Measurements from ENCODE around the gene SMARCD2. TPM values are rescaled to one million over a fixed set of nuclear protein-coding genes. Genes with fewer than 3 reads are reported as not detected.

SMARCD2 gene
- polyA plus RNA-seq, 1 donor from 2014 or later = 33.2 TPM

GRCh38 chr17:63804328-63804727, 38.2 kb downstream of the SMARCD2 start:
- Histone ChIP-seq H2AFZ (ENCODE audit: low read depth, low read length) (no peak overlapping the region), H3K9me3 (ENCODE audit: low read length) (no peaks in the 10 kb centered on the region), H3K4me3 (ENCODE audit: low read length) (no peak overlapping the region), H3F3A (ENCODE audit: insufficient read depth, low read length, poor library complexity, severe bottlenecking) (no peaks in the 10 kb centered on the region), H3K4me2 (ENCODE audit: low read length) (no peak overlapping the region), H3K27ac (ENCODE audit: low read length) (no peak overlapping the region), H3K79me2 (replicated peaks; ENCODE audit: insufficient read depth, low read length) (no peaks in the 10 kb centered on the region), H3K27me3 (ENCODE audit: insufficient read depth, low read depth, low read length) (no peaks in the 10 kb centered on the region), H3K9me2 (ENCODE audit: insufficient read depth, low read length) (no peaks in the 10 kb centered on the region), H3K9ac (ENCODE audit: low read length) (no peak overlapping the region), H4K20me1 (ENCODE audit: insufficient read depth) (no peaks in the 10 kb centered on the region), H3K36me3 (ENCODE audit: insufficient read depth, low read length) (no peaks in the 10 kb centered on the region)
- TF ChIP-seq CTCF (IDR thresholded peaks at IDR 0.05; ENCODE audit: poor library complexity, severe bottlenecking) (no peak), RAD21 (conservative IDR thresholded peaks at IDR 0.05) (no peak), SMC3 (conservative IDR thresholded peaks at IDR 0.05; ENCODE audit: poor library complexity) (no peak), REST (IDR thresholded peaks at IDR 0.05; ENCODE audit: borderline replicate concordance) (no peak), TAF1 (IDR thresholded peaks at IDR 0.05; ENCODE audit: low read depth) (no peak), EZH2 (IDR thresholded peaks at IDR 0.05; ENCODE audit: borderline replicate concordance, insufficient read depth, low read length, poor library complexity, severe bottlenecking) (no peak), EP300 (conservative IDR thresholded peaks at IDR 0.05; ENCODE audit: poor library complexity, severe bottlenecking) (no peak), MXI1 (conservative IDR thresholded peaks at IDR 0.05; ENCODE audit: poor library complexity, severe bottlenecking) (no peak), POLR2AphosphoS5 (IDR thresholded peaks at IDR 0.05) (no peak)

GRCh38 chr17:63800783-63801182, 41.7 kb downstream of the SMARCD2 start:
- H4K20me1 ChIP-seq (ENCODE audit: insufficient read depth) = no peaks in the 10 kb centered on the region
- H3K27ac ChIP-seq (ENCODE audit: low read length) = no peak overlapping the region
- TF ChIP-seq REST (IDR thresholded peaks at IDR 0.05; ENCODE audit: borderline replicate concordance) (no peak), TAF1 (IDR thresholded peaks at IDR 0.05; ENCODE audit: low read depth) (no peak), EP300 (conservative IDR thresholded peaks at IDR 0.05; ENCODE audit: poor library complexity, severe bottlenecking) (no peak), POLR2AphosphoS5 (IDR thresholded peaks at IDR 0.05) (no peak), EZH2 (IDR thresholded peaks at IDR 0.05; ENCODE audit: borderline replicate concordance, insufficient read depth, low read length, poor library complexity, severe bottlenecking) (no peak), CTCF (IDR thresholded peaks at IDR 0.05; ENCODE audit: poor library complexity, severe bottlenecking) (no peak), SMC3 (conservative IDR thresholded peaks at IDR 0.05; ENCODE audit: poor library complexity) (no peak), MXI1 (conservative IDR thresholded peaks at IDR 0.05; ENCODE audit: poor library complexity, severe bottlenecking) (no peak), RAD21 (conservative IDR thresholded peaks at IDR 0.05) (no peak)
- H3K27me3 ChIP-seq (ENCODE audit: insufficient read depth, low read depth, low read length) = no peaks in the 10 kb centered on the region
- no peak overlapping the region for H3K4me2 ChIP-seq (ENCODE audit: low read length)
- H3K4me3 ChIP-seq (ENCODE audit: low read length) = no peak overlapping the region
- no peaks in the 10 kb centered on the region for H3K9me2 ChIP-seq (ENCODE audit: insufficient read depth, low read length)
- no peak overlapping the region for H2AFZ ChIP-seq (ENCODE audit: low read depth, low read length)
- H3K9me3 ChIP-seq (ENCODE audit: low read length) = no peaks in the 10 kb centered on the region
- no peaks in the 10 kb centered on the region for H3K79me2 ChIP-seq (replicated peaks; ENCODE audit: insufficient read depth, low read length)
- peaks cover 2% of the 10 kb centered on the region for H3K36me3 ChIP-seq (ENCODE audit: insufficient read depth, low read length)
- H3K9ac ChIP-seq (ENCODE audit: low read length) = no peak overlapping the region
- H3F3A ChIP-seq (ENCODE audit: insufficient read depth, low read length, poor library complexity, severe bottlenecking) = no peaks in the 10 kb centered on the region

Data from neural cell (in vitro differentiated cells).